H54 (cell line): ENCODE measurements around the gene SLC39A5.

ENCODE experiments used
- DNase-seq: peaks from one replicate; pipeline ENCODE4 v3.0.0; 2011; ENCODE audit warnings: low spot score, mixed read lengths; ENCODE audit not compliant: insufficient read length
- FAIRE-seq: peaks from 3 replicates; lab custom pipeline; 2011; peaks lifted over from hg19 to GRCh38; lab: Jason Lieb, UNC
- POLR2A ChIP-seq: IDR thresholded peaks from 2 replicates; pipeline ENCODE4 v1.6.1; 2011; ENCODE audit warnings: low read depth, mild to moderate bottlenecking, low read length

SLC39A5 gene

GRCh38 chr12:56202838-56203237 is 27.0 kb upstream of the SLC39A5 start:
- no peak for TF ChIP-seq POLR2A
- FAIRE-seq (no peak), DNase-seq (no peak)

- DNase-seq (no peak), FAIRE-seq (no peak)
- TF ChIP-seq POLR2A, result no peak
Observed at GRCh38 chr12:56204275-56204674, 25.6 kb upstream of the SLC39A5 start.

- TF ChIP-seq POLR2A, result no peak
- DNase-seq (no peak), FAIRE-seq (no peak)
Observed at GRCh38 chr12:56205445-56205844, 24.4 kb upstream of the SLC39A5 start.

GRCh38 chr12:56206452-56207166 is 23.2 kb upstream of the SLC39A5 start:
- DNase-seq (no peak), FAIRE-seq (no peak)
- TF ChIP-seq POLR2A, result no peak

- no peak for TF ChIP-seq POLR2A
- FAIRE-seq (no peak), DNase-seq (no peak)
Observed at GRCh38 chr12:56208006-56208405, 21.8 kb upstream of the SLC39A5 start.

GRCh38 chr12:56212361-56212760 is 17.5 kb upstream of the SLC39A5 start:
- FAIRE-seq (no peak), DNase-seq (no peak)
- no peak for TF ChIP-seq POLR2A

GRCh38 chr12:56213878-56214277 is 16.0 kb upstream of the SLC39A5 start:
- FAIRE-seq (no peak), DNase-seq (no peak)
- TF ChIP-seq POLR2A, result no peak

GRCh38 chr12:56216461-56216860 is 13.4 kb upstream of the SLC39A5 start:
- DNase-seq (no peak), FAIRE-seq (no peak)
- no peak for TF ChIP-seq POLR2A

GRCh38 chr12:56219840-56220239 is 10.0 kb upstream of the SLC39A5 start:
- DNase-seq (no peak), FAIRE-seq (no peak)
- no peak for TF ChIP-seq POLR2A

GRCh38 chr12:56220611-56221231 is 9.1 kb upstream of the SLC39A5 start:
- FAIRE-seq (no peak), DNase-seq (no peak)
- no peak for TF ChIP-seq POLR2A

- TF ChIP-seq POLR2A, result no peak
- FAIRE-seq (no peak), DNase-seq (peak; percentile 59)
Observed at GRCh38 chr12:56221232-56221756, 8.6 kb upstream of the SLC39A5 start.

- peak; percentile 87 for FAIRE-seq
- TF ChIP-seq POLR2A, result peak; percentile 80
- peak; percentile 96 for DNase-seq
Observed at GRCh38 chr12:56221757-56222530, 7.9 kb upstream of the SLC39A5 start, which contains the start of gene RNF41. Gene RNF41 (minus strand): TSS chr12:56221922. CDS start chr12:56214047, 7,875 bp downstream.

- no peak for TF ChIP-seq POLR2A
- FAIRE-seq (no peak), DNase-seq (no peak)
Observed at GRCh38 chr12:56222531-56222895, 7.3 kb upstream of the SLC39A5 start.

- FAIRE-seq (no peak), DNase-seq (no peak)
- TF ChIP-seq POLR2A, result no peak
Observed at GRCh38 chr12:56223571-56224101, 6.2 kb upstream of the SLC39A5 start.
